GM12878 (cell line): Measurements from ENCODE around the gene TROAP. TPM values are rescaled to one million over a fixed set of nuclear protein-coding genes. Genes with fewer than 3 reads are reported as not detected.
A peak's percentile ranks its signal among the peaks of the same experiment; 100 is the strongest.

Experiments used
- ATAC-seq: fragments of 200-7000 bp; cut with Tn5 transposase; 3 replicates; pipeline ENCODE4 v1.9.1; 2020; ENCODE audit warnings: mild to moderate bottlenecking, moderate library complexity
- BruUV-seq: library from RNA; stranded (reverse); fragments of 400-500 nt; replicated peaks from 2 replicates; lab custom pipeline; 2021; lab: Mats Ljungman, UMichigan
- CTCF ChIA-PET: fragments of 300-600 bp; sonication (Branson Sonifier 250); formaldehyde crosslinking; extraction: SDS; loops from one replicate; lab custom pipeline; 2021; ENCODE audit warnings: inconsistent platforms; lab: Yijun Ruan, JAX
- POLR2A ChIA-PET: fragments of 350-600 bp; formaldehyde crosslinking; extraction: SDS; loops from one replicate; lab custom pipeline; 2021; ENCODE audit warnings: inconsistent platforms; lab: Charles Lee
- RAD21 ChIA-PET: fragments of 300-600 bp; sonication (Branson Sonifier 250); formaldehyde crosslinking; loops from one replicate; lab custom pipeline; 2023; ENCODE audit warnings: antibody characterized with exemption; ENCODE audit not compliant: unreplicated experiment; lab: Charles Lee
- SMC1A ChIA-PET: fragments of 300-600 bp; sonication (Branson Sonifier 250); formaldehyde crosslinking; loops from one replicate; lab custom pipeline; 2023; ENCODE audit not compliant: unreplicated experiment, uncharacterized antibody; lab: Charles Lee
- DNase-seq: peaks from one replicate; pipeline ENCODE4 v3.0.0-alpha.2; 2011; ENCODE audit warnings: low read depth, low spot score
- FAIRE-seq: peaks from 3 replicates; lab custom pipeline; 2011; peaks lifted over from hg19 to GRCh38; lab: Jason Lieb, UNC
- H2AFZ ChIP-seq: 2 replicates; pipeline ENCODE4 v1.6.0; 2011; ENCODE audit warnings: low read depth, low read length, control low read depth; ENCODE audit not compliant: control insufficient read depth
- H3K27ac ChIP-seq: 2 replicates; pipeline ENCODE4 v1.5.1; 2011; ENCODE audit warnings: control low read depth; ENCODE audit not compliant: control insufficient read depth, insufficient read depth
- H3K27me3 ChIP-seq, 2 experiments: replicated peaks in 1 of 2; 2 replicates each; pipeline versions ENCODE4 v1.6.0 to v1.6.1; 2011; ENCODE audit warnings: low read length in 1 of 2; ENCODE audit not compliant: control insufficient read depth in 2 of 2, insufficient read depth in 2 of 2
- H3K36me3 ChIP-seq, 2 experiments: 2 replicates each; pipeline ENCODE4 v1.5.1; 2011; ENCODE audit warnings: low read length in 1 of 2; ENCODE audit not compliant: control insufficient read depth in 2 of 2, insufficient read depth in 2 of 2
- H3K4me1 ChIP-seq: 2 replicates; pipeline ENCODE4 v1.6.1; 2011; ENCODE audit warnings: mild to moderate bottlenecking, low read length, moderate library complexity, mixed read lengths; ENCODE audit not compliant: control insufficient read depth, insufficient read depth
- H3K4me2 ChIP-seq: 2 replicates; pipeline ENCODE4 v1.6.0; 2011; ENCODE audit warnings: control low read depth; ENCODE audit not compliant: control insufficient read depth, insufficient read depth
- H3K4me3 ChIP-seq: fragments of 200-600 bp; sonication (generic); 2 replicates; pipeline ENCODE4 v1.5.1; 2016
- H3K79me2 ChIP-seq: 2 replicates; pipeline ENCODE4 v1.6.0; 2011; ENCODE audit warnings: low read length; ENCODE audit not compliant: control insufficient read depth, insufficient read depth
- H3K9ac ChIP-seq: 2 replicates; pipeline ENCODE4 v1.8.0; 2011; ENCODE audit warnings: low read length, control low read depth, mixed read lengths; ENCODE audit not compliant: control insufficient read depth, insufficient read depth
- H3K9me3 ChIP-seq: replicated peaks from 3 replicates; pipeline ENCODE4 v1.5.1; 2011; ENCODE audit warnings: mild to moderate bottlenecking, low read length; ENCODE audit not compliant: control insufficient read depth, insufficient read depth
- H4K20me1 ChIP-seq: 2 replicates; pipeline ENCODE4 v1.6.0; 2011; ENCODE audit not compliant: control insufficient read depth, insufficient read depth
- ATF3 ChIP-seq: IDR thresholded peaks from 2 replicates; pipeline ENCODE4 v1.6.1; 2011; ENCODE audit warnings: low read depth, mild to moderate bottlenecking, low read length, moderate library complexity, borderline replicate concordance; ENCODE audit errors: extremely low read depth
- BHLHE40 ChIP-seq, 2 experiments: fragments of 450-650 bp in 1 of 2; IDR thresholded peaks; 2 replicates each; pipeline ENCODE4 v1.6.1; 2011 to 2017; ENCODE audit warnings: low read depth in 2 of 2, borderline replicate concordance in 1 of 2, improper control_type of control experiment in 1 of 2, low read length in 1 of 2, mild to moderate bottlenecking in 1 of 2
- CHD1 ChIP-seq: IDR thresholded peaks from 2 replicates; pipeline ENCODE4 v1.6.1; 2012; ENCODE audit warnings: low read depth, low read length, improper control_type of control experiment
- CHD2 ChIP-seq: IDR thresholded peaks from 2 replicates; pipeline ENCODE4 v1.6.1; 2011; ENCODE audit warnings: low read depth, low read length, improper control_type of control experiment, borderline replicate concordance
- FOS ChIP-seq: IDR thresholded peaks from 3 replicates; pipeline ENCODE4 v1.6.1; 2011; ENCODE audit warnings: borderline replicate concordance; ENCODE audit not compliant: insufficient read length; ENCODE audit errors: extremely low read depth
- MYC ChIP-seq: IDR thresholded peaks from 2 replicates; pipeline ENCODE4 v1.6.1; 2011; ENCODE audit warnings: mild to moderate bottlenecking, low read length, moderate library complexity, inconsistent platforms; ENCODE audit not compliant: insufficient read depth, insufficient replicate concordance, insufficient read length, severe bottlenecking
- RAD21 ChIP-seq: IDR thresholded peaks from 2 replicates; pipeline ENCODE4 v1.6.1; 2011; ENCODE audit warnings: mild to moderate bottlenecking, low read depth, low read length, moderate library complexity; ENCODE audit not compliant: insufficient read depth
- RBBP5 ChIP-seq: fragments of 200-600 bp; sonication (generic); conservative IDR thresholded peaks from 2 replicates; pipeline ENCODE4 v1.6.1; 2016
- RELB ChIP-seq: fragments of 450-650 bp; IDR thresholded peaks from 2 replicates; pipeline ENCODE4 v1.6.1; 2017; ENCODE audit warnings: low read depth, mild to moderate bottlenecking, moderate library complexity
- SMAD1 ChIP-seq: fragments of 450-650 bp; IDR thresholded peaks from 2 replicates; pipeline ENCODE4 v1.6.1; 2018; ENCODE audit warnings: mild to moderate bottlenecking, low read depth; ENCODE audit not compliant: partially characterized antibody
- SUPT20H ChIP-seq: IDR thresholded peaks from 2 replicates; pipeline ENCODE4 v1.6.1; 2011; ENCODE audit warnings: low read depth, mild to moderate bottlenecking, low read length, moderate library complexity, borderline replicate concordance; ENCODE audit not compliant: control insufficient read depth
- ZNF207 ChIP-seq: fragments of 450-650 bp; IDR thresholded peaks from 2 replicates; pipeline ENCODE4 v1.6.1; 2014; ENCODE audit warnings: antibody characterized with exemption, mild to moderate bottlenecking, borderline replicate concordance
- WGBS: methylation state at CpG from one replicate; pipeline ENCODE4 v1.1.6; 2016; ENCODE audit warnings: low lambda C conversion rate; ENCODE audit not compliant: insufficient replicate concordance, insufficient coverage; ENCODE audit errors: missing lambda C conversion rate; 5-methylcytosine and 5-hydroxymethylcytosine counted together
- in situ Hi-C: fragments of 300-500 bp; cut with MboI; formaldehyde crosslinking; loops from 9 replicates; pipeline ENCODE4 v1.14.3; 2018; ENCODE audit warnings: mixed read lengths
- intact Hi-C: fragments of 100-400 bp; cut with micrococcal nuclease; formaldehyde crosslinking; loops from one replicate; pipeline ENCODE4 v1.14.2; 2022; ENCODE audit not compliant: unreplicated experiment
- polyA plus RNA-seq, 11 experiments: library from polyadenylated mRNA; depleted of rRNA in 4 of 11; unstranded in 6 of 11; stranded (reverse) in 5 of 11; fragments of >200 nt; fragmentation: Nextera tagmentation in 4 of 11; fragmentation: Illumina TruSeq in 1 of 11; extraction: Ambion mirVana in 4 of 11; extraction: Trizol in 1 of 11; gene quantifications; 1 replicate in 1 of 11; 2 replicates in 10 of 11; pipeline versions ENCODE4 v1.2.1 to v1.2.3, GENCODE V29; 2011 to 2016; ENCODE audit warnings: inconsistent platforms in 2 of 11, missing spikeins in 2 of 11, low read depth in 1 of 11
- total RNA-seq, 4 experiments: library from RNA; depleted of rRNA in 3 of 4; stranded (reverse); fragments of >200 nt in 3 of 4; fragmentation: Illumina TruSeq in 1 of 4; extraction: Trizol in 1 of 4; gene quantifications; 2 replicates each; pipeline versions ENCODE4 v1.2.1 to v1.2.3, GENCODE V29; 2013 to 2021
- TF ChIP-seq, protein P1 (sequence below): fragments of 450-650 bp; IDR thresholded peaks from 2 replicates; pipeline ENCODE4 v1.6.1; 2016; ENCODE audit warnings: mild to moderate bottlenecking, moderate library complexity, borderline replicate concordance
- TF ChIP-seq, protein P2 (sequence below): fragments of 450-650 bp; IDR thresholded peaks from 2 replicates; pipeline ENCODE4 v1.6.1; 2018; ENCODE audit warnings: borderline replicate concordance, mild to moderate bottlenecking; ENCODE audit not compliant: partially characterized antibody

Gene TROAP
- total and polyA plus RNA-seq, 10 of the 15 experiments (the other 5 are each of a cell fraction or from before 2014, with no cell fraction given): 26.8 to 93.7 (median 52.6) TPM

- TF ChIP-seq CHD1: no peak
- no peak for TF ChIP-seq BHLHE40 (IDR thresholded peaks at IDR 0.05; ENCODE audit: borderline replicate concordance in 1 of 2, low read depth in 2 of 2, low read length in 1 of 2)
- TF ChIP-seq RAD21: no peak
- TF ChIP-seq MYC: no peak
- TF ChIP-seq CHD2: no peak
- TF ChIP-seq, protein P1, sequence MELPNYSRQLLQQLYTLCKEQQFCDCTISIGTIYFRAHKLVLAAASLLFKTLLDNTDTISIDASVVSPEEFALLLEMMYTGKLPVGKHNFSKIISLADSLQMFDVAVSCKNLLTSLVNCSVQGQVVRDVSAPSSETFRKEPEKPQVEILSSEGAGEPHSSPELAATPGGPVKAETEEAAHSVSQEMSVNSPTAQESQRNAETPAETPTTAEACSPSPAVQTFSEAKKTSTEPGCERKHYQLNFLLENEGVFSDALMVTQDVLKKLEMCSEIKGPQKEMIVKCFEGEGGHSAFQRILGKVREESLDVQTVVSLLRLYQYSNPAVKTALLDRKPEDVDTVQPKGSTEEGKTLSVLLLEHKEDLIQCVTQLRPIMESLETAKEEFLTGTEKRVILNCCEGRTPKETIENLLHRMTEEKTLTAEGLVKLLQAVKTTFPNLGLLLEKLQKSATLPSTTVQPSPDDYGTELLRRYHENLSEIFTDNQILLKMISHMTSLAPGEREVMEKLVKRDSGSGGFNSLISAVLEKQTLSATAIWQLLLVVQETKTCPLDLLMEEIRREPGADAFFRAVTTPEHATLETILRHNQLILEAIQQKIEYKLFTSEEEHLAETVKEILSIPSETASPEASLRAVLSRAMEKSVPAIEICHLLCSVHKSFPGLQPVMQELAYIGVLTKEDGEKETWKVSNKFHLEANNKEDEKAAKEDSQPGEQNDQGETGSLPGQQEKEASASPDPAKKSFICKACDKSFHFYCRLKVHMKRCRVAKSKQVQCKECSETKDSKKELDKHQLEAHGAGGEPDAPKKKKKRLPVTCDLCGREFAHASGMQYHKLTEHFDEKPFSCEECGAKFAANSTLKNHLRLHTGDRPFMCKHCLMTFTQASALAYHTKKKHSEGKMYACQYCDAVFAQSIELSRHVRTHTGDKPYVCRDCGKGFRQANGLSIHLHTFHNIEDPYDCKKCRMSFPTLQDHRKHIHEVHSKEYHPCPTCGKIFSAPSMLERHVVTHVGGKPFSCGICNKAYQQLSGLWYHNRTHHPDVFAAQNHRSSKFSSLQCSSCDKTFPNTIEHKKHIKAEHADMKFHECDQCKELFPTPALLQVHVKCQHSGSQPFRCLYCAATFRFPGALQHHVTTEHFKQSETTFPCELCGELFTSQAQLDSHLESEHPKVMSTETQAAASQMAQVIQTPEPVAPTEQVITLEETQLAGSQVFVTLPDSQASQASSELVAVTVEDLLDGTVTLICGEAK: no peak
- no peak for TF ChIP-seq ZNF207
- no peak for TF ChIP-seq SMAD1
- no peak for TF ChIP-seq SUPT20H
- no peak for TF ChIP-seq RBBP5
- TF ChIP-seq RELB: no peak
- TF ChIP-seq, protein P2, sequence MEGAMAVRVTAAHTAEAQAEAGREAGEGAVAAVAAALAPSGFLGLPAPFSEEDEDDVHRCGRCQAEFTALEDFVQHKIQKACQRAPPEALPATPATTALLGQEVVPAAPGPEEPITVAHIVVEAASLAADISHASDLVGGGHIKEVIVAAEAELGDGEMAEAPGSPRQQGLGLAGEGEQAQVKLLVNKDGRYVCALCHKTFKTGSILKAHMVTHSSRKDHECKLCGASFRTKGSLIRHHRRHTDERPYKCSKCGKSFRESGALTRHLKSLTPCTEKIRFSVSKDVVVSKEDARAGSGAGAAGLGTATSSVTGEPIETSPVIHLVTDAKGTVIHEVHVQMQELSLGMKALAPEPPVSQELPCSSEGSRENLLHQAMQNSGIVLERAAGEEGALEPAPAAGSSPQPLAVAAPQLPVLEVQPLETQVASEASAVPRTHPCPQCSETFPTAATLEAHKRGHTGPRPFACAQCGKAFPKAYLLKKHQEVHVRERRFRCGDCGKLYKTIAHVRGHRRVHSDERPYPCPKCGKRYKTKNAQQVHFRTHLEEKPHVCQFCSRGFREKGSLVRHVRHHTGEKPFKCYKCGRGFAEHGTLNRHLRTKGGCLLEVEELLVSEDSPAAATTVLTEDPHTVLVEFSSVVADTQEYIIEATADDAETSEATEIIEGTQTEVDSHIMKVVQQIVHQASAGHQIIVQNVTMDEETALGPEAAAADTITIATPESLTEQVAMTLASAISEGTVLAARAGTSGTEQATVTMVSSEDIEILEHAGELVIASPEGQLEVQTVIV: no peak
- no peak for TF ChIP-seq ATF3
- TF ChIP-seq FOS: no peak
- TF ChIP-seq, all 136 proteins: peak for 0
- Histone ChIP-seq H3K4me3 (no peak overlapping the region), H3K4me1 (peaks cover 5% of the 10 kb centered on the region), H3K9me3 (no peaks in the 10 kb centered on the region), H4K20me1 (no peaks in the 10 kb centered on the region), H3K36me3 (no peaks in the 10 kb centered on the region), H3K79me2 (no peaks in the 10 kb centered on the region), H3K9ac (no peak overlapping the region), H3K27me3 (peaks cover 2 to 6% of the 10 kb centered on the region in 2 experiments; a peak in 3 of 4 replicates), H3K4me2 (no peak overlapping the region), H3K27ac (no peak overlapping the region), H2AFZ (peak overlapping the region; percentile 41; the same call in 1 of the 2 replicates)
- DNase-seq: no peak
- ChIA-PET SMC1A (interaction anchor here (1.1 kb wide), 1 partner anchor 234 kb away, joined by 3 read pairs; no protein-coding TSS in a partner anchor), CTCF (interaction anchor here (1.6 to 3.2 kb wide), 3 partner anchors 13 to 56 kb away, joined by 5 to 13 read pairs (median 12); no protein-coding TSS in a partner anchor), POLR2A (no interaction called here), RAD21 (interaction anchor here (1.1 to 1.6 kb wide), 2 partner anchors 10 to 45 kb away, joined by 3 to 4 read pairs; partner anchors contain the start of gene DNAJC22)
- 2% methylated on average over 4 of the region's 4 CpGs for WGBS
- in situ Hi-C loops: no loop called here
- BruUV-seq: no TSS peak
- peak; percentile 71 for FAIRE-seq
- peak; percentile 41; the same call in 2 of the 3 replicates for ATAC-seq
- intact Hi-C loops: no loop called here
Measured at GRCh38 chr12:49301760-49302159, 21.3 kb upstream of the TROAP start.
